AG20443 (cell line): ENCODE results near the gene CFAP68.
"Not testable (repeated sequence)": the region's sequence is repeated elsewhere in the genome, so short reads cannot be mapped to it uniquely, and the experiment has no call there.

ENCODE experiments used
- DNase-seq: peaks from one replicate; pipeline ENCODE4 v3.0.0; 2012; ENCODE audit warnings: low spot score, mixed read lengths

CFAP68 gene

DNA sequence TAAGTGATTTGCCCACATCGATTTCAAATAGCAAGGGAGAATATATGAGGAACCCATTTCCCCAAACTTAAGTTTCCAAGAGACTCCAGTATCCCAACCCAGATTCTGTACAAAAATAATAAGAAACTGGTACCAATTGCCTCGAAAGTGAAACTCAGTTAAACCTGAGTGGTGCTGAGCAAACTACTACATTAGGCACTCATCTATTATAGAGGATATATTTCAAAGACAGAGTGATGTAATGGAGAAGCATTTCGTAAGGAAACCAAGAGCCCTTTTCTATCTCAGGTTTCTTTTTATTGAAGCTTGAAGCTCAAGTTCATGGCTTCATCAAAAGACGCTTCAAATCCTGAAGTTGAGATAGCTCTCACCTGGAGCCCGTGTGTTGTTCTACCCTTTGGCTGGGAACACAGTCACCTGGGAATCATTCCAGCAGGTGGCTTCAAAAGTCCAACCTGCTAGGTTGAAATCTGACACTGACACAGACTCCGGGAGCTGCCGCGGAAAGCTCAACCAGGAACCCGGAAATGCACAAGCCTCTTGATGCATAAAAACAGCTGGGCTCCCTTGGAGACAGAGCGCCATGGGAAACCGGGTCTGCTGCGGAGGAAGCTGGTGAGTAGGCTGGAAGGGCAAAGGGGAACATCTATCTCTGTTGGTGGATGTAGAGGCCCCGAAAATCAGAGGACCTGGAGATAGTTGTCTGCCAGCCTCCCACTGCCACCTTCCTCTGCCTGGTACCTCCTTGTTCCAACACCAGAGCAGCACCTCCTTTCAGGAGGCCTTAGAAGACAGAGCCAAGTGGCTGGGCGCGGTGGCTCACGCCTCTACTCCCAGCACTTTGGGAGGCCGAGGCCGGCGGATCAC is 39.3 kb downstream of the CFAP68 start, which contains the start of gene C11orf52:
Gene C11orf52, plus strand, starts transcription at position 524 of the 867 bp plus-strand sequence. Its CDS starts 60 bp downstream, at position 584.
- peak; percentile 50 for DNase-seq

DNA sequence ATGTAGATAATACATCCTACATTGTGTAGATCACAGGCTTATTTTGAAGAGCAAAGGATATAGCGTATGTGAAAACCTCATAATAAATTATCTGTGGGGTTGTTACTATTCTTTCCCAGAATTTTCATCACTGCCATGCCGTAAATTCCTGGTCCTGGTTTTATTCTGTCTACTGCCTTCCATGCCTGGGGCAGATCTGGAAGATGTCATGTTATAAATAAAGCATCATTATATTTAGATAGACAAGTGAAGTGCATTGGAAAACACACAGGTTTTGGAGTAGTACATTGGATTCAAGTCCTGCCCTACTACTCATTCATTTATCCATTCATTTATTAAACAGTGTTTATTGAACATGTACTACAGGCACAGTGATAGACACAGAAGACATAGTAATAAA is 41.6 kb downstream of the CFAP68 start:
- no peak for DNase-seq

DNA sequence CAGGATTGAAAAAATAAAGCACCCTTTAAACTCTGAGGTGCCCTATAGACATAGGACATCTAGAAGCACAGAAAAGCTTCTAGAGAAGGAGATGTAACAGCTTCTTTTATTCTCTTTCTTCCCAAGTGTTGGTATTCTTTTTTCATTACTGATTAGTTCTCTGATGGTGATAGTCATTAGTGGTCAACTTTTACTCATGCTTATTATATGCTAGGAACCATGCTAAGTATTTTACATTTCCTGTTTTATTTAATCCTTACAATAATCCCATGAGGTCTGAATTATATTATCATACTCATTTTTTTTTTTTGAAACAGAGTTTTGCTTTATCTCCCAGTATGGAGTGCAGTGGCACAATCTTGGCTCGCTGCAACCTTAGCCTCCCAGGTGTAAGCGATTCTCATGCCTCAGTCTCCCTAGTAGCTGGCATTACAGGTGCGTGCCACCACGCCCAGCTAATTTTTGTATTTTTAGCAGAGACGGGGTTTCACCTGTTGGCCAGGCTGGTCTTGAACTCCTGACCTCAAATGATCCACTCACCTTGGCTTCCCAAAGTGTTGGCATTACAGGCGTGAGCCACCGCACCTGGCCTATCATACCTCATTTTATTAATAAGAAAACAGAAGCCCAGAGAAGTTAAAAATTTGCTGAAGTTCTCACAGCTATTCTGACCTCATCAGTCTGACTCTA is 42.3 kb downstream of the CFAP68 start:
- no peak for DNase-seq

DNA sequence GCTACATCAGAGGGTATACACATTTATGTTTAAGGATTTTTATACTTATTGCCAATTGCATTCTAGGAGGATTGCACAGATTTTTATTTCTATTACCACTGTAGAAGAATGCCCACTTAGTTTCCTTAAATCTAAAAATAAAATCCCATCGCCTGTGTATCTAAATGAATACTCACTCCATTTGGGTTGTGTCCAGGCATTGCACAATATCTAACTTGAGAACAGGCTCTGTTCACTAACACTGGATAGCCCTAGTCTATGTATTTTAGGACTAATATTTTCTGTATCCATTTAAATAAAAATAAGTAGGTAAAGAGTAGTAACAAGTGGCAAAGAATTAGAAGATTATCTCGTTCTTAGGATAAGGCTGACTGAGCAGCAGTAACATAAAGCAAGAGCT is 43.5 kb downstream of the CFAP68 start:
- DNase-seq, result peak; percentile 61

DNA sequence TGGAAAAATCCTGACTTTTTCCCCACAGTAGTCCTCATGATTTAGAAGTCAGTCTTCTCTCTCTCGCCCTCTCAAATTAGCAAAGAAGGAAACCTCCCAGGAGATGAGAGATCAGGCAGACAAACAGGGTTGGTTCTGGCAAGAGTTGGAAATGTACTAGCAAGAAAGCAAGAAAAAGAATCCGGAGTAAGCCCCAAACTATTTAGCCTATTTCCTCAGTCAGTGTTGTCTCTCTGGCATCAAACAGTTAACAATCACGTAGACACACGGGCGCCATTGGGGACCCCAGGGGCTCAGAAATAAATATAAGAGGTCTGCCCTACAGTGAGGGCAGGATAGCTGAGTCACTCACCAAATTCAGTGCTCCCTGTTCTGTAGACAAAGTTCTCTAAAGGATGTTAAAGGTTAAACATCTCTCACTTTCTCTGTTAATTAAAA is 44.0 kb downstream of the CFAP68 start:
- DNase-seq, result peak; percentile 25

DNA sequence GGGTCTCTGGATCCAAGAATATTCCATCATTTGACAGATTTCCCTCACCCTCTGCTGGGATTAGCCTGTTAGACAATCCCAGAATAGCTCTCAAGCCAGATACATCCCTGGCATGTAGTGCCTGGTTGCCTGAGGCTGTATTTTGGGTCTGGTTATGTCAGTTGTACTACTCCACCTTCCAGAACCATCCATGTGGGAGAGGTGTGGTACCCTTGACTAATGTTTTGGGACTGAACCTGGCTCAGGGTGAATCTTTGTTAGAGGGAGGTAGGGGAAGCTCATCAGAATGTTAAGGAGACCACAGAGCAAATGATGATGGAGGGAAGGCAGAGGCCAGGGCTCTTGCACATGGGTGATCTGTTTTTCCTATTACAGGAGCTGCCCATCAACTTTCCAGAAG is 44.6 kb downstream of the CFAP68 start:
- no peak for DNase-seq

DNA sequence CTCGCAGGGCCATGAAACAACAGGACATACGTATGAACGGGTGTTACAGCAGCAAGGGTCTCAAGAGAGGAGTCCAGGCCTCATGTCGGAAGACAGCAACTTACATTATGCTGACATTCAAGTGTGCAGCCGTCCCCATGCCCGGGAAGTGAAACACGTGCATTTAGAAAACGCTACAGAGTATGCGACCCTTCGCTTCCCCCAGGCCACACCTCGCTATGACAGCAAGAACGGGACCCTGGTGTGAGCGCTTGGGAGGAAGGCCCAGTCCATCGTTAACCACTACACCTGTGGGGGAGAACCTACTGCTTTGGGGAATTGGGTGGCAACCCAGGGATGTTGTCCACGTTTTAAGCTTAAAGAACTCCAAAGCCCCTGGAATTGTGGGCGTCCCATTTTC is 46.6 kb downstream of the CFAP68 start:
- no peak for DNase-seq

DNA sequence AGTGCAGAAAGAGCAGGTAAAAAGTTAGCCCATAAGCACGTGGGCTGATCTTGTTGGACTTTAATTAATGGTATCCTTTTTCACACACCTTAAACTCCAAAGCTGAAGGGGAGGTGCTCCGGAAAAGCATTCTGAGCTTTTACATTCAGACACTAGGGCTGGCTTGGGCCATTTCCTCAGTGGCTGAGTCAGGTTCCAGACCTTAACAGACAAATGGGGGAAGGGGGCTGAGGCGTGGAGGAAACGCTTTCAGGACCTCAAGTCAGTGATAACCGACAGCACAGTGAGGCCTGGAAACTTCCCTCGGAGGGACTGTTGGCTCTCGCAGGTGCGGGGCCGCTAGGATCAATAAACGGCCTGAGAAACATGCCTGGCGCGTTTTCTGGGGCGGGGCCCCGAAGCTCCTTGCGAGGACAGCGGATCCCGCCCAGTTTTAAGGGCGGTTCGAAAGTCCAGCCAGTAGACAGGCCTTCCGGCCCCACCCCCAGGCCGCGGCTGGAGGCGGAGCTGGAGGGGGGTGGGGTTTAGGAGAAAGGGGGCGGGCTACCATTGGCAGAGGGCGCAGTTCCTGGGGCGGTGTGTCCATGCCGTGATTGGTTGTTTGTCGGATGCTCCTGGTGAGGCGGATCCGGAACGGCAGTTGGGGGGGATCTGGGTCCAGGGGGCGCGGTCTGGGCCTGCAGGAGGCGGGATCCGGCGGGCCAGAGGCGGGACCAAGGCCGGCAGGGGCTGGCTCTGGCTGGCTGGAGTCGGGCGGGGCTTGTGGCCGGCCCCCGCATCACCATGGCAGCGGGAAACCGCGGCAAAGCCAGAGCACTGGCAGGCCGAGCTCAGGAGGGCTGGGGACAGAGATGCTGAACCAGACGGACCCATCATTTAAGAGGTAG is 47.4 kb downstream of the CFAP68 start:
- peak; percentile 97 for DNase-seq

DNA sequence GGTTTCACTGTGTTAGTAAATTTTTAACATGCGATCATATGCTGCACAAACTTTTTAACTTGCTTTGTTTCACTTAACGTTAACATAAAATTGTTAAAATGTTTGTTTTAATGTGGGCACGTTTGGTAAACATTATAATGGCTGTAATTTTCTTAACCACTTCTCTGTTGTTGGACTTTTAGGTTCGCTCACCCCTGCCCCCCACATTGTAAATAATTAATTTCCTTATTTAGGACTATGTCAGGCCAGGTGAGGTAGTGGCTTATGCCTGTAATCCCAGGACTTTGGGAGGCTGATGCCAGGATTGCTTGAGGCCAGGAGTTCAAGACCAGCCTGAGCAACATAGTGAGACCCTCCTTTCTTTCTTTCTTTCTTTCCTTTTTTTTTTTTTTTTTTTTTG is 51.1 kb downstream of the CFAP68 start:
- no peak for DNase-seq

DNA sequence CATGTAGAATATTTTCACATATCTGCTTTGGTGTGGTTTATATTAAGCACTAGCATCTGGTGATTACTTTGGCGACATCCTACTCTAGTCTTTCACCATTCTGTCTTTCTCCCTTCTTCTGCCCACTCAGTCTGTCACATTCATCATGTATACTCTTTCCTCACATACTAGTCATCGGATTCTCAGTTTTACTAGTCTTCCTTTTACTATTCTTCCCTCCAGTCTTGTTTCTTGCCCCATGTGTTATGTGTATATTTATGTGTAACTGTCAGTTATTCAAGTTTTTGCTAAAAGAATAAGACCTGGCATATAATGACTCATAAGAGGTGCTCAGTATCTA is 53.2 kb downstream of the CFAP68 start:
- no peak for DNase-seq

DNA sequence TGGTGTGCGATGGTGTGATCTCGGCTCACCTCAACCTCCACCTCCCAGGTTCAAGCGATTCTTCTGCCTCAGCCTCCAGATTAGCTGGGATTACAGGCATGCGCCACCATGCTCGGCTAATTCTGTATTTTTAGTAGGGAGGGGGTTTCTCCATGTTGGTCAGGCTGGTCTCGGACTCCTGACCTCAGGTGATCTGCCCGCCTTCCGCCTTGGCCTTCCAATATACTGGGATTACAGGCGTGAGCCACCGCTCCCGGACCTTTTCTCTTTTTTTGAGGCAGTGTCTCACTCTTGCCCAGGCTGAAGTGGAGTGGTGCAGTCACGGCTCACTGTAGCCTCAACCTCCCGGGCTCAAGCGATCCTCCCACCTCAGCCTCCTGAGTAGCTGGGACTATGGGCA is 53.8 kb downstream of the CFAP68 start:
- DNase-seq, result not testable (repeated sequence)

DNA sequence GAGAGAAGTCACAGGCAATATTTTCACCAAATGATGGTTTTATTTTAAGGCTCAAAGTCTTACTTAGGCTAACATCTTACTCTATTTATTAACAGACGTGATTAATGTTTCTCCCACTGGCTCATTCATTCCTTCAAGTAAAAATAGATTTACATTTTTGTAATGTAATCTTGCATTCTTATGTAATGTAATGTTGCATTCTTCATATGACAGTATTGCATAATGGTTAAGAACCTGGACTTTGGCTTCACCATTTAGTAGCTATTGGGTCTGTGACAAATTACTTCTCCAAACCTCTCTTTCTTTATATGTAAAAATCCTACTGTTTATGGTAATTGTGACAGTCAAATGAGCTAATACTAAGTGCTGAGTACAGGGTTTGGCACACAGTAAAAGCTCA is 54.5 kb downstream of the CFAP68 start:
- no peak for DNase-seq

DNA sequence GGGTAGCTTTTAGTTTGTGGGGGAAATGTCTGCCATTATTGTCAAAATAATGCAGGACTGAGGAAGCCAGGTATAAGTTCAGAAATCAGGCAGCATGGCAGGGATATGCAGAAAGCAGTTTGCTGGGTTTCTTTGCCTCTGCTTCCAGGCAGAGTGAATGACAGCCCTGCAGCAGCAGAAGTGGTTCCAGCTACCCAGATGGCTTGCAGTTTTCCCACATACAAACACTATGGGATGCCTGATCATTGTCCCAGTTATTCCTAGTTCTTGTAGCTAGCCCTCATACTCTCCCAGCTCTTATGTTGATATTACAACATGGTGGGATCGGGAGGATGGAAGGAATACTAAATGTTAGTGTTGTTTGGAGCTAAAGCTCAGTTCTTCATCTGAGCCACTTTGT is 55.0 kb downstream of the CFAP68 start:
- no peak for DNase-seq
